GM18951 (cell line): ENCODE results near the gene SLX1B.
"Not testable (repeated sequence)": the region's sequence is repeated elsewhere in the genome, so short reads cannot be mapped to it uniquely, and the experiment has no call there.

Experiments used
- in situ Hi-C: fragments of 300-500 bp; cut with MboI; formaldehyde crosslinking; loops from one replicate; pipeline ENCODE4 v1.12.0; 2022; ENCODE audit warnings: low sequenced_read_pairs, mixed read lengths, inconsistent platforms; ENCODE audit not compliant: unreplicated experiment

The SLX1B gene

GRCh38 chr16:29454269-29454668 lies at the start of gene SLX1B, which contains the start of gene BOLA2:
TSS of gene SLX1B (plus strand) at chr16:29454533.
TSS of gene BOLA2 (minus strand) at chr16:29454351. CDS start at chr16:29454253, 98 bp downstream.
- in situ Hi-C loops: loop anchor here (25.0 kb wide), 3 partner anchors 658 to 1183 kb away; partner anchors contain the start of genes GDPD3, MAPK3 and ZNF771

DNA sequence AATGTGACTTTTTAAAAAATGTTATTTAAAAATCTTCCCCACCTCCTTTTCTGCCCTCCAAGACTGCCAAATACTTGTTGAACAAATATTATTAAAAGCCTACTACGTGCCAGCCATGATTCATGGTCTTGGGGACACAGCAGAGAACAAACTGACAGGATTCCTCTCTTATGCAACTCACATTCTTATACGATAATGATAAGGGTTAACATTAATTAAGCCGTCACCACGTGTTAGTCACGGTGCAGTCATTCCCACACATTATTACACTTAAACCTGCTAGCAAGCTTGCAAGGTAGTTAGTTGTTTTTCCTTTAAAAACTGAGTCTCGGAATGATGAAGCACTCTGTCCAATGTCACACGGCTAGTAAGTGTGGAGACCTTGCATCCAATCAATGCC lies 49.1 kb upstream of the SLX1B start:
- in situ Hi-C loops: not testable (repeated sequence)

- in situ Hi-C loops: not testable (repeated sequence)
Observed at GRCh38 chr16:29423587-29423986, 30.7 kb upstream of the SLX1B start.

GRCh38 chr16:29425390-29425789 lies 28.9 kb upstream of the SLX1B start:
- in situ Hi-C loops: loop anchor here (25.0 kb wide), 1 partner anchor 862 kb away; no protein-coding TSS in a partner anchor

DNA sequence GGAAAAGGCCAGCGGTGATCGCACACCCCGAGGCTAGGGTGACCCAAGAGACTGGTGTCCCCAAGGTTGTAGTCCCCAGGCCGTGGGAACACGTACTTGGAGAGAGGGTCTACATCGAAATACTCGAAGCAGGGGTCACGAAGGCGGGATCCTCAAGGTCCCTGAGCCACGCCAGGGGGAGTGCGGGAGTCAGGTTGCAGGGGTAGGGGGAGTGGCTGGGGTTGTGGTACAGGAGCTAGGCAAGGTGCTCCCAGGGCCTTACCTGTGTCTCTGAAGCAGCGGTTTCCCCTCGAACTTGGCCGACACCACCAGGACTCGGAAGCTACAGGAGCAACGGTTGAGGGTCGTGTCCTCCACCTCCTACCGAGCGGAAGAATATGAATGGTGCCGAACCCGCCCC lies 579 bp upstream of the SLX1B start:
- in situ Hi-C loops: loop anchor here (25.0 kb wide), 3 partner anchors 659 to 1184 kb away; partner anchors contain the start of genes GDPD3, MAPK3 and ZNF771

DNA sequence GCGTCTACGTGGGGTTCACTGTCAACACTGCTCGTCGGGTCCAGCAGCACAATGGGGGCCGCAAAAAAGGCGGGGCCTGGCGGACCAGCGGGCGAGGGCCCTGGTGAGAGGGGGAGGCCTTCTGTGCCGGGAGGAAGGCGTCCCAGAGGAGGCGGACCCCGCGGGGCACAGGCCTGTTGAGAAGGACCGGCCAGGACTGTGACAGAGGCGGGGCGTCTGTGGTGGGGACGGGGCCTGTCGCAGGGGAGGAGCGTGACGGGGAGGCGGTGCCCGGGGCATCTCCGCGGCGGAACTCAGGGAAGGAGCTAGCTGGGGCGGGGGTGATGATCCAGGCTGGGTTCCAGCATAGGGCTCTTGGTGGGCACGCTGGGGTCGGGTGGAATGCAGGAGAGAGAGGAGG lies 495 bp downstream of the SLX1B start:
- in situ Hi-C loops: loop anchor here (25.0 kb wide), 3 partner anchors 657 to 1182 kb away; partner anchors contain the start of genes GDPD3, MAPK3 and ZNF771

DNA sequence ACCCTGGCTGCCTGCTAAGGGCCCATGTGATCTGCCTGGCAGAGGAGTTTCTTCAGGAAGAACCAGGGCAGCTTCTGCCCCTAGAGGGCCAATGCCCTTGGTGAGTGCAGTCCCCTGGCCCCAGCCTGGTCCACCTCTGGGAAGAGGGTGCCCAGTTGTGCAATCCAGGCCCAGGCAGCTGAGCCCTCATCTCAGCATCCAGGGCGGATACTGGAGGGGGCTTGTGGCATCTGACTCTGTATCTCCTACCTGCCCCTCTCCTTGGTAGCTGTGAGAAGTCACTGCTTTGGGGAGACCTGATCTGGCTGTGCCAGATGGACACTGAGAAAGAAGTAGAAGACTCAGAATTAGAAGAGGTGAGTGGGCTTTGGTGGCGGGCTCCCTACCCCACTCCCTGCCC lies 3.3 kb downstream of the SLX1B start:
- in situ Hi-C loops: loop anchor here (25.0 kb wide), 3 partner anchors 655 to 1180 kb away; partner anchors contain the start of genes GDPD3, MAPK3 and ZNF771

- in situ Hi-C loops: loop anchor here (25.0 kb wide), 3 partner anchors 652 to 1177 kb away; partner anchors contain the start of genes GDPD3, MAPK3 and ZNF771
Observed at GRCh38 chr16:29459706-29460646, 5.6 kb downstream of the SLX1B start, which contains the start of gene SULT1A4. TSS of gene SULT1A4 (plus strand) at chr16:29459913. CDS start at chr16:29461386, 1,473 bp downstream.

GRCh38 chr16:29460647-29461030 lies 6.3 kb downstream of the SLX1B start:
- in situ Hi-C loops: loop anchor here (25.0 kb wide), 3 partner anchors 652 to 1177 kb away; partner anchors contain the start of genes GDPD3, MAPK3 and ZNF771

DNA sequence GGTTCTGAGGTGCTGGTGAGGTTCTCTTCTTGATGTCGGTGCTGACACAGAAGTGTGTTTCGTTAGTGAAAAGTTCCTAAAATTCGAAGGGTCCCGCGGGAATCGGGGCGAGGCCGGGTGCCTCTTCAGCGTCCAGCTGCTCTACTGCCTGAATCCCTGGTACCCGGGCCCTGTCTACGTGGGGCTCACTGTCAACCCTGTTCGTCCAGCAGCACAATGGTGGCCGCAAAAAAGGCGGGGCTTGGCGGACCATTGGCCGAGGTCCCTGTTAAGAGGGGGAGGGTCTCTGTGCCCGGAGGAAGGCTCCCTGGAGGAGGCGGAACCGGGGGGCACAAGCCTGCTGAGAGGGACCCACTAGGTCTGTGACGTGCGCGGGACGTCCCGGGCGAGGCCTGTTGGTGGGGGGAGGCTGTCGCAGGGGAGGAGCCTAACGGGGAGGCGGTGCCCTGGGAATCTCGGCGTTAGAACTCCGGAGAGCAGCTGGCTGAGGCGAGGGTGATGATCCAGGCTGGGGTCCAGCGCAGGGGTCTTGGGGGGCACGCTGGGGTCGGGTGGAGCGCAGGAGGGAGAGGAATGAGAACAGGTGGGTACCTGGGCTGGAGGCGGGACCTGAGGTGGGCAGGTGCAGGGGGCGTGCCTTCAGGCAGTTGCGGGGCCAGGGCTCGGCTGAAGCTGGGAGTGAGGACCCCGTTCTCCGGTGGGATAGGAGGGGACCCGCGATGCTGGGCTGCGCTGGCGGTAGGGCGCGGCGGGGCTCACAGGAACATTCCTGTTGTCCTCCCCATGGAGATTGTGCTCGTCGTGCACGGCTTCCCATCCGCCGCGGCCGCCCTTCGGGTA lies 11.9 kb downstream of the SLX1B start:
- in situ Hi-C loops: loop anchor here (25.0 kb wide), 3 partner anchors 646 to 1171 kb away; partner anchors contain the start of genes GDPD3, MAPK3 and ZNF771

DNA sequence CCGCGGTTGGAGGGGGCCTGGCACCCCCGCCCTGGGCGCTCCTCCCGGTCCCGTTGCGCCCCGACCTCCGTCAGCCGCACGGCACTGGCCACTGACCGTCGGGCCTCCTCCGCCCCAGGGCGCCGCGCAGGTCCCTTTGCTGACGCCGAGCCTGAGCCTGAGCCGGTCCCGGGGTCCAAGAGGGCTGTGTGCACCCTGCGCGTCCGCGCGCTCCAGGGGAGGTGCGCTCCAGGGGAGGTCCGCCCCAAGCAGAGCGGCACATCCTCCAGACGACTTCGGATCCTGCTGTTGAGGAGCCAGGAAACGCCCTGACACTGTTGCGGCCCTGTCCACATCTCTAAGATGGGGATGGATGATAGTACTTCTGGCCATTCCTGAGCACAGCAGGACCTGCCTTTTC lies 12.6 kb downstream of the SLX1B start:
- in situ Hi-C loops: loop anchor here (25.0 kb wide), 3 partner anchors 645 to 1170 kb away; partner anchors contain the start of genes GDPD3, MAPK3 and ZNF771

- in situ Hi-C loops: loop anchor here (25.0 kb wide), 3 partner anchors 644 to 1169 kb away; partner anchors contain the start of genes GDPD3, MAPK3 and ZNF771
Observed at GRCh38 chr16:29467654-29468366, 13.5 kb downstream of the SLX1B start.

DNA sequence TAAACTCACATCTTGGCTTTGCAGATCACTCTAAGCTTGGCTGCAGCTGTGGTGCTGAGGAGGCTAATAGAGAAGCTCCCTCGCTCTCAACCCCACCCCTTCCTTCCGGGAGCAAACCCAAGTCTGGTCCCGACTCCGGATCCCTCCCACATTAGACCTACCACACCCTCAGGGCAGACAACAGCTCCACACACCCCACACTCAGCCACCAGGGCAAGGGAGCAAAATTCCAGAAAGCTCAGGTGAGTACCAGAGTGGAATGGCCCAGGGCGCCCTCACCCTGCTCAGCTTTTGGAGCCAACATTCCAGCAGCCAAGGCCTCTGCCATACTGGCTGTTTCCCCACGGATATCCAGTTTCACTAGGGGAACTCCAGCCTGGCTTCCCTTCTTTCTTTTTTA lies 15.3 kb downstream of the SLX1B start:
- in situ Hi-C loops: loop anchor here (25.0 kb wide), 3 partner anchors 643 to 1168 kb away; partner anchors contain the start of genes GDPD3, MAPK3 and ZNF771

DNA sequence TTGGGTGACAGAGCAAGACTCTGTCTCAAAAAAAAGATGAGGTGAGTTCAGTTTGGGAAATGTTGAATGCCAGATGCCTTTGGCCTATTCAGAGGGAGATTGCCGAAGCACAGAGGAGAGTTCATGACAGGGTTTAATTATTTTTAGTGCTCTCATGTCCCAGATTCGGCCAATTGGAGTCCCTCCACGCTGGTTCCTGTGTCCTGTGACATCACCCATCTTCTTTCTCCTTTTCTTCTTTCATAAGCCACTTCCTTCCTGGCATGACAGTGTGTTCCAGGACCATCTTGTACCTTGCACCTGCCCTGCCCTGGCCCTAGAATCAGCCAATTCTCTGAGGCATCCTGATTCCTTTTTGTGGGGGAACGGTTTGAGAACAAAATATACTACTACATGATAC lies 17.7 kb downstream of the SLX1B start:
- in situ Hi-C loops: loop anchor here (25.0 kb wide), 3 partner anchors 640 to 1165 kb away; partner anchors contain the start of genes GDPD3, MAPK3 and ZNF771

DNA sequence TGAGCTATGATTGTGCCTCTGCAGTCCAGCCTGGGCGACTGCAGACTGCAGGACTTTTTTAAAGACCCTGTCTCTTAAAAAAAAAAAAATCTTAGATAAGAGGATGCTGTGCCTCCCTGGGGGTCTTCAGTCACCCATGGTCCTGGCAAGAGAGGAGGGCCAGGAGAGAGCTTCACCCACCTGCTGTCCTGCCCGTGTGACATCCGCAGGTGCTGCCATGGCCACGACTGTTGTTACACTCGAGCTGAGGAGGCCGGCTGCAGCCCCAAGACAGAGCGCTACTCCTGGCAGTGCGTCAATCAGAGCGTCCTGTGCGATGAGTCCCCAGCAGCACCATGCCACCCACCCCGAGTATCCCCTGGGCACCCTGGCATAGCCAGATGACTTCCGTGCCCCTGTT lies 27.9 kb downstream of the SLX1B start:
- in situ Hi-C loops: not testable (repeated sequence)

DNA sequence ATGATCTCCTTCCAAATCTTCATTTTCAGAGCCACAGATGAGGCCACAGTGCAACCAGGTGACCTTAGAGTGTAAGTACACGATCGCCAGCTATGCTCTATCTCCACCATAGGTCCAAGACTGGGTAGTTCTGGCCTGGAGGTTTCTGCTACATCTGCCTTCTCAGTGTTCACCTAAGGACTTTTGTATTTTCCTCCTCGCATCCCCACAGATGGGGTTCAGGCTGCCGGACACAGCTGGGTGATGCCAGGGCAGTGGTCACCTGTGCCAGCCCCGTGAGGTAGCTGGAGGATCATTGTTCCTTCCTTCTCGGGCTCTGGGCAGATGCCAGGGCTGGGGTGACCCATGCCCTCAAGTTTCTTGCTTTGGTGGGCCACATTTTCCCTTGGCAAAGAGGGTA lies 52.0 kb downstream of the SLX1B start, which contains the start of gene NPIPB12:
TSS of gene NPIPB12 (minus strand) at position 101 of the 400 bp plus-strand sequence.
- in situ Hi-C loops: not testable (repeated sequence)
